HCT116 (cell line): ENCODE results near the gene ITFG1. TPM values are rescaled to one million over a fixed set of nuclear protein-coding genes. Genes with fewer than 3 reads are reported as not detected.
"Not testable (repeated sequence)": the region's sequence is repeated elsewhere in the genome, so short reads cannot be mapped to it uniquely, and the experiment has no call there.

Source experiments
- ATAC-seq: fragments of 200-7000 bp; cut with Tn5 transposase; 2 replicates; pipeline ENCODE4 v1.9.1; 2020; ENCODE audit warnings: mild to moderate bottlenecking, moderate library complexity
- BruUV-seq: library from RNA; stranded (reverse); fragments of 400-500 nt; replicated peaks from 2 replicates; lab custom pipeline; 2021; lab: Mats Ljungman, UMichigan
- CTCF ChIA-PET: fragments of 300-600 bp; sonication (Branson Sonifier 250); formaldehyde crosslinking; loops from one replicate; lab custom pipeline; 2021; ENCODE audit warnings: antibody characterized with exemption; lab: Charles Lee
- POLR2A ChIA-PET: fragments of 300-600, 350-600 bp; sonication (Branson Sonifier 250); formaldehyde crosslinking; loops from one replicate; lab custom pipeline; 2021; ENCODE audit warnings: antibody characterized with exemption; lab: Charles Lee
- RAD21 ChIA-PET, 2 experiments: fragments of 300-600 bp; sonication (Branson Sonifier 250); formaldehyde crosslinking; loops; one replicate each; lab custom pipeline; 2023; ENCODE audit warnings: low total read pairs in 2 of 2; ENCODE audit not compliant: uncharacterized antibody in 2 of 2, unreplicated experiment in 2 of 2, low non-redundant PET in 1 of 2; lab: Charles Lee
- DNase-seq: peaks from one replicate; pipeline ENCODE4 v3.0.0-alpha.2; 2010; ENCODE audit warnings: low read depth, low spot score
- H2AFZ ChIP-seq: fragments of 200-600 bp; shearing (Covaris generic), sonication (generic); 2 replicates; pipeline ENCODE4 v1.6.1; 2017; ENCODE audit warnings: low read depth, mixed run types, mixed read lengths, antibody characterized with exemption, low read length; ENCODE audit not compliant: poor library complexity, severe bottlenecking
- H3K27ac ChIP-seq: 2 replicates; pipeline ENCODE4 v1.5.1; 2012; ENCODE audit warnings: low read depth, low read length
- H3K27me3 ChIP-seq: fragments of 200-600 bp; sonication (generic); 2 replicates; pipeline ENCODE4 v1.6.1; 2016; ENCODE audit warnings: mixed run types, low read length, mixed read lengths; ENCODE audit not compliant: insufficient read depth
- H3K36me3 ChIP-seq, 2 experiments: fragments of 200-500 bp in 1 of 2; fragments of 200-600 bp in 1 of 2; sonication (Bioruptor generic) in 1 of 2; sonication (generic) in 1 of 2; 2 replicates each; pipeline versions ENCODE4 v1.5.1 to v1.6.1; 2014 to 2016; ENCODE audit warnings: low read length in 2 of 2, inconsistent platforms in 1 of 2, mixed read lengths in 1 of 2, mixed run types in 1 of 2; ENCODE audit not compliant: insufficient read depth in 2 of 2, control insufficient read depth in 1 of 2
- H3K4me1 ChIP-seq, 2 experiments: fragments of 200-600 bp in 1 of 2; sonication (generic) in 1 of 2; 2 replicates each; pipeline versions ENCODE4 v1.5.1 to v1.6.1; 2012 to 2017; ENCODE audit warnings: low read length in 2 of 2, inconsistent platforms in 1 of 2, mild to moderate bottlenecking in 1 of 2, mixed read lengths in 1 of 2, mixed run types in 1 of 2, moderate library complexity in 1 of 2; ENCODE audit not compliant: insufficient read depth in 2 of 2, control insufficient read depth in 1 of 2
- H3K4me2 ChIP-seq: fragments of 200-600 bp; sonication (generic); 2 replicates; pipeline ENCODE4 v1.6.1; 2017; ENCODE audit warnings: mixed run types, low read length, mixed read lengths
- H3K4me3 ChIP-seq, 2 experiments: fragments of 200-600 bp in 1 of 2; sonication (generic) in 1 of 2; replicated peaks in 1 of 2; 2 replicates each; pipeline ENCODE4 v1.5.1; 2011 to 2016; ENCODE audit warnings: low read length in 2 of 2, control low read depth in 1 of 2, low read depth in 1 of 2, mild to moderate bottlenecking in 1 of 2, mixed read lengths in 1 of 2, mixed run types in 1 of 2
- H3K79me2 ChIP-seq: fragments of 200-600 bp; sonication (generic); 2 replicates; pipeline ENCODE4 v1.6.1; 2017; ENCODE audit warnings: mild to moderate bottlenecking, mixed run types, low read length, moderate library complexity, mixed read lengths; ENCODE audit not compliant: insufficient read depth
- H3K9ac ChIP-seq: fragments of 200-600 bp; sonication (generic); 2 replicates; pipeline ENCODE4 v1.6.1; 2016; ENCODE audit warnings: low read length, mixed read lengths
- H3K9me2 ChIP-seq: fragments of 200-600 bp; sonication (generic), shearing (Covaris generic); 2 replicates; pipeline ENCODE4 v1.6.1; 2017; ENCODE audit warnings: mixed run types, mild to moderate bottlenecking, moderate library complexity; ENCODE audit not compliant: insufficient read depth
- H3K9me3 ChIP-seq, 2 experiments: fragments of 200-500 bp in 1 of 2; fragments of 200-600 bp in 1 of 2; sonication (Bioruptor generic) in 1 of 2; sonication (generic) in 1 of 2; 2 replicates each; pipeline ENCODE4 v1.6.1; 2014 to 2017; ENCODE audit warnings: low read length in 2 of 2, mixed read lengths in 2 of 2, inconsistent platforms in 1 of 2, low read depth in 1 of 2, mild to moderate bottlenecking in 1 of 2, mixed run types in 1 of 2, moderate library complexity in 1 of 2; ENCODE audit not compliant: control insufficient read depth in 1 of 2, insufficient read depth in 1 of 2
- H4K20me1 ChIP-seq: fragments of 200-600 bp; sonication (generic), shearing (Covaris generic); 2 replicates; pipeline ENCODE4 v1.6.1; 2017; ENCODE audit warnings: mixed run types, mild to moderate bottlenecking, moderate library complexity; ENCODE audit not compliant: insufficient read depth
- EGR1 ChIP-seq: IDR thresholded peaks from 2 replicates; pipeline ENCODE4 v1.6.1; 2012; ENCODE audit warnings: low read depth
- ELF1 ChIP-seq: IDR thresholded peaks from 2 replicates; pipeline ENCODE4 v1.6.1; 2012; ENCODE audit warnings: low read depth, borderline replicate concordance
- FOSL1 ChIP-seq: IDR thresholded peaks from 2 replicates; pipeline ENCODE4 v1.6.1; 2012; ENCODE audit warnings: low read depth
- JUND ChIP-seq: IDR thresholded peaks from 2 replicates; pipeline ENCODE4 v1.6.1; 2012
- POLR2A ChIP-seq: IDR thresholded peaks from 2 replicates; pipeline ENCODE4 v1.7.0; 2011; ENCODE audit warnings: borderline replicate concordance; ENCODE audit not compliant: insufficient read depth, insufficient read length; ENCODE audit errors: extremely low read depth
- RAD21 ChIP-seq: IDR thresholded peaks from 2 replicates; pipeline ENCODE4 v1.6.1; 2012; ENCODE audit warnings: low read depth, mild to moderate bottlenecking
- SIN3A ChIP-seq: IDR thresholded peaks from 2 replicates; pipeline ENCODE4 v1.6.1; 2012; ENCODE audit warnings: low read depth
- SP1 ChIP-seq: IDR thresholded peaks from 2 replicates; pipeline ENCODE4 v1.6.1; 2012; ENCODE audit warnings: low read depth
- TCF7L2 ChIP-seq: IDR thresholded peaks from 2 replicates; pipeline ENCODE4 v1.7.0; 2011; ENCODE audit warnings: borderline replicate concordance, inconsistent platforms; ENCODE audit not compliant: insufficient read depth, insufficient read length; ENCODE audit errors: extremely low read depth
- YY1 ChIP-seq: IDR thresholded peaks from 2 replicates; pipeline ENCODE4 v1.6.1; 2011; ENCODE audit warnings: low read length, low read depth, moderate library complexity, mild to moderate bottlenecking; ENCODE audit not compliant: insufficient replicate concordance; ENCODE audit errors: extremely low read depth
- ZFX ChIP-seq: fragments of 450-650 bp; IDR thresholded peaks from 2 replicates; pipeline ENCODE4 v1.6.1; 2017
- intact Hi-C: fragments of 100-400 bp; cut with micrococcal nuclease; formaldehyde crosslinking; loops from 2 replicates; pipeline ENCODE4 v1.10.0; 2022
- total RNA-seq: library from RNA; stranded (reverse); gene quantifications from one replicate; pipeline ENCODE4 v1.2.1, GENCODE V29; 2021; ENCODE audit not compliant: unreplicated experiment
- TF ChIP-seq, protein P1 (sequence below), 3 experiments: fragments of 200-600 bp in 1 of 3; sonication (generic) in 1 of 3; IDR thresholded peaks in 2 of 3; conservative IDR thresholded peaks in 1 of 3; 2 replicates each; pipeline ENCODE4 v1.5.1; 2012 to 2017; ENCODE audit warnings: low read depth in 2 of 3, low read length in 2 of 3, antibody characterized with exemption in 1 of 3, borderline replicate concordance in 1 of 3, control low read depth in 1 of 3, mild to moderate bottlenecking in 1 of 3, mixed read lengths in 1 of 3, mixed run types in 1 of 3, moderate library complexity in 1 of 3; ENCODE audit not compliant: insufficient read depth in 1 of 3

ITFG1 gene
- total RNA-seq, 1 experiment from 2014 or later, result 24.9 TPM

DNA sequence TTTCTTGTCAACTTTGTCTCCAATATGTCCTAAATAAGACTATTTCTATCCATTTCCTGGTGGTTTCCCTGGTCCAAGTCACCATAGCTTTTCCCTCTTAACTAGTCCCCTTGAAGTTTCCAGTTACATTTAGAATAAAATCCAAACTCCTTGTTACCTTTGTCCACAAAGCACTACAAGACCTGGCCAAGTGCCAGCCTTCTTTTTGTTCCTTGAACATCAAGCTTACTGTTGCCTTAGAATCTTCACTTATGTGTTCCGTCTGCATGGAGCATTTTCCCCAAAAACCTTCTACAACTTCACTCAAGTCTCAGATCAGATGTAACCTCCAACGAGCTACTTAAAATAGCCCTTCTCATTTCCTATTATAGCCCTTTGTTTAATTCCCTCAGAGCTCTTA is 101.4 kb downstream of the ITFG1 start (continued):
- TF ChIP-seq RAD21 (no peak), TCF7L2 (no peak), SP1 (no peak), POLR2A (no peak), FOSL1 (no peak), ELF1 (no peak), EGR1 (no peak), ZFX (no peak), SIN3A (no peak), YY1 (no peak)
- TF ChIP-seq, protein P1, sequence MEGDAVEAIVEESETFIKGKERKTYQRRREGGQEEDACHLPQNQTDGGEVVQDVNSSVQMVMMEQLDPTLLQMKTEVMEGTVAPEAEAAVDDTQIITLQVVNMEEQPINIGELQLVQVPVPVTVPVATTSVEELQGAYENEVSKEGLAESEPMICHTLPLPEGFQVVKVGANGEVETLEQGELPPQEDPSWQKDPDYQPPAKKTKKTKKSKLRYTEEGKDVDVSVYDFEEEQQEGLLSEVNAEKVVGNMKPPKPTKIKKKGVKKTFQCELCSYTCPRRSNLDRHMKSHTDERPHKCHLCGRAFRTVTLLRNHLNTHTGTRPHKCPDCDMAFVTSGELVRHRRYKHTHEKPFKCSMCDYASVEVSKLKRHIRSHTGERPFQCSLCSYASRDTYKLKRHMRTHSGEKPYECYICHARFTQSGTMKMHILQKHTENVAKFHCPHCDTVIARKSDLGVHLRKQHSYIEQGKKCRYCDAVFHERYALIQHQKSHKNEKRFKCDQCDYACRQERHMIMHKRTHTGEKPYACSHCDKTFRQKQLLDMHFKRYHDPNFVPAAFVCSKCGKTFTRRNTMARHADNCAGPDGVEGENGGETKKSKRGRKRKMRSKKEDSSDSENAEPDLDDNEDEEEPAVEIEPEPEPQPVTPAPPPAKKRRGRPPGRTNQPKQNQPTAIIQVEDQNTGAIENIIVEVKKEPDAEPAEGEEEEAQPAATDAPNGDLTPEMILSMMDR (IDR thresholded peaks at IDR 0.05 in 2 of 3, conservative IDR thresholded peaks at IDR 0.05 in 1 of 3; ENCODE audit: borderline replicate concordance in 1 of 3, insufficient read depth in 1 of 3, low read depth in 2 of 3, low read length in 2 of 3), result no peak
- TF ChIP-seq, all 23 proteins: peak for 0

DNA sequence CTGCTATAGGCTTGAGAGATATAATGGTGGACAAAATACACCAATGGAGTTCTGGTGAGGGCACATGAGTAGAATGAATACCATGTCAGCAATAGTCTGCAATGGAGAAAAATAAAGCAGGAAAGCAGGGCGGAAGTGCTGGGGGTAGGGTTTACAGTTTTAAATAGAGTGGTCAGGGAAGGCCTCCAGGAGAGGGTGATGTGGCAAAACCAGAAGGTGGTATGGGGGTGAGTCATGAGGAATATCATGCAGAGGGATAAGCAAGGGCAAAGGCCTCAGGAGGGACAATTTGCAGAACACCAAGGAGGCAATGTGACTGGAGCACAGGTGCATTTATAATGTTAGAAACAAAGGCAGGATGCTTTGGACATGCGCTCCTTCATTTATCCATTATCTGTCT is 102.0 kb downstream of the ITFG1 start:
- Histone ChIP-seq H3K9ac (no peak overlapping the region), H3K4me1 (peaks cover 0 to 11% of the 10 kb centered on the region in 2 experiments; a peak in 2 of 4 replicates), H3K27me3 (no peaks in the 10 kb centered on the region), H3K27ac (no peak overlapping the region), H3K4me3 (no peak overlapping the region), H3K4me2 (peak overlapping the region; percentile 24), H3K79me2 (no peaks in the 10 kb centered on the region), H4K20me1 (no peaks in the 10 kb centered on the region), H2AFZ (no peak overlapping the region), H3K9me3 (no peaks in the 10 kb centered on the region), H3K36me3 (no peaks in the 10 kb centered on the region), H3K9me2 (no peaks in the 10 kb centered on the region)
- ChIA-PET CTCF (no interaction called here), POLR2A (no interaction called here), RAD21 (no interaction called here)
- TF ChIP-seq, protein P1 (IDR thresholded peaks at IDR 0.05 in 2 of 3, conservative IDR thresholded peaks at IDR 0.05 in 1 of 3; ENCODE audit: borderline replicate concordance in 1 of 3, insufficient read depth in 1 of 3, low read depth in 2 of 3, low read length in 2 of 3), result no peak
- TF ChIP-seq JUND, result peak; percentile 31; the same call in 1 of the 2 replicates
- ATAC-seq, result peak; percentile 71
- peak; percentile 13 for DNase-seq
- intact Hi-C loops, result no loop called here
- BruUV-seq, result no TSS peak

DNA sequence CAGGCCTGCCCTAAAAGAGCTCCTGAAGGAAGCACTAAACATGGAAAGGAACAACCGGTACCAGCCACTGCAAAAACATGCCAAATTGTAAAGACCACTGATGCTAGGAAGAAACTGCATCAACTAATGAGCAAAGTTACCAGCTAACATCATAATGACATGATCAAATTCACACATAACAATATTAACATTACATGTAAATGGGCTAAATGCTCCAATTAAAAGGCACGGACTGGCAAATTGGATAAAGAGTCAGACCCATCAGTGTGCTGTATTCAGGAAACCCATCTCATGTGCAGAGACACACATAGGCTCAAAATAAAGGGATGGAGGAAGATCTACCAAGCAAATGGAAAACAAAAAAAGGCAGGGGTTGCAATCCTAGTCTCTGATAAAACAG is 111.8 kb downstream of the ITFG1 start:
- H3K9me3 ChIP-seq, H3K79me2 ChIP-seq, H3K4me3 ChIP-seq, H3K27me3 ChIP-seq, H3K4me2 ChIP-seq, BruUV-seq, H3K27ac ChIP-seq, H2AFZ ChIP-seq, H3K36me3 ChIP-seq, H3K9me2 ChIP-seq, H4K20me1 ChIP-seq, H3K4me1 ChIP-seq, ATAC-seq, CTCF ChIA-PET, H3K9ac ChIP-seq, intact Hi-C loops, POLR2A ChIA-PET, RAD21 ChIA-PET, DNase-seq: not testable (repeated sequence)
